Activated T-helper 1 cell treated with anti-CD3 and anti-CD28 coated beads, Interleukin-12 subunit alpha, Interleukin-12 subunit beta, Interleukin-2, Interleukin-4 antibody, amounts not matched to agents 30 ng/mL and 10 ng/mL and 1 ng/mL, durations not matched to agents 14 hours and 24 hours and 36 hours (primary cell): ENCODE measurements around the gene THADA. TPM values are rescaled to one million over a fixed set of nuclear protein-coding genes. Genes with fewer than 3 reads are reported as not detected.

Experiments
- DNase-seq: peaks from one replicate; pipeline ENCODE4 v3.0.0; 2021; ENCODE audit warnings: low spot score
- H3K27ac Mint-ChIP-seq: one replicate; pipeline ENCODE4 v1.8.0; 2021; ENCODE audit warnings: mild to moderate bottlenecking, mixed read lengths
- H3K27me3 Mint-ChIP-seq: one replicate; pipeline ENCODE4 v1.8.0; 2022; ENCODE audit warnings: mild to moderate bottlenecking, moderate library complexity, mixed read lengths; ENCODE audit not compliant: insufficient read depth
- H3K36me3 Mint-ChIP-seq: one replicate; pipeline ENCODE4 v1.8.0; 2021; ENCODE audit warnings: low read depth, mixed read lengths
- H3K4me1 Mint-ChIP-seq: one replicate; pipeline ENCODE4 v1.8.0; 2021; ENCODE audit warnings: low read depth, mixed read lengths
- H3K4me3 Mint-ChIP-seq: one replicate; pipeline ENCODE4 v1.8.0; 2021; ENCODE audit warnings: mild to moderate bottlenecking, moderate library complexity, mixed read lengths
- H3K9me3 Mint-ChIP-seq: one replicate; pipeline ENCODE4 v1.8.0; 2021; ENCODE audit warnings: mixed read lengths
- intact Hi-C: fragments of 100-400 bp; cut with micrococcal nuclease; formaldehyde crosslinking; loops from one replicate; pipeline ENCODE4 v1.15.1; 2024
- total RNA-seq: library from RNA; stranded (reverse); gene quantifications from 2 replicates; pipeline ENCODE4 v1.2.3, GENCODE V29; 2022

THADA gene
- total RNA-seq, 1 donor from 2014 or later = 51.7 TPM

- no peak overlapping the region for H3K27ac Mint-ChIP-seq
- H3K9me3 Mint-ChIP-seq = no peaks in the 10 kb centered on the region
- intact Hi-C loops = no loop called here
Measured at GRCh38 chr2:43415592-43415991, 180.2 kb downstream of the THADA start.

DNA sequence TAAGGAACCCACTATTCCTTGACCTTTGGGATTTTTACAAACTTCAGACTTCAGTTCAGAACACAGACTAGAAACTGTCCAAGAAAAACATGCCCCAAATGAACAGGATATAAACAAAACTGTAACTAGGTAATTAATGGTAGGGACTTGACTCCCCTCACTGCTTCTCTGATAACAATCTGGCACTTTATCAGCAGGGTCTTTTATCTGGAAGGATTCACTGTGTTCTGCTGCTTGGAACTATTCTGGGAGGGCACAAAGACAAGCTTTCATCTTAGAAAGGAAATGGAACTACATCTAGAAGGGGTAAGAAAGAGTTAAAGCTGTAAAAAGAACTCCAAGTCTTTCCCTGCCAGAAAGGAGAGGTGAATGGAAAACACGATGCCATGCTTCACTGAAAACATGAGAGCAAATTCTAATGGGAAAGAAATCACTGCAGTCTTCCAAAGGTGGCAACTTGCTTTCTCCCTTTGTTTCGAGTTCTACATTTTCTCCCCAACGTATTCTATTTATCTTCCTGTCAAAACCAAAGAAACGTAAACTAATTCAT lies 181.2 kb downstream of the THADA start:
- Mint-ChIP-seq H3K4me1 (no peaks in the 10 kb centered on the region), H3K27ac (no peak overlapping the region), H3K9me3 (no peaks in the 10 kb centered on the region), H3K36me3 (peaks cover 18% of the 10 kb centered on the region), H3K27me3 (no peaks in the 10 kb centered on the region), H3K4me3 (no peak overlapping the region)
- DNase-seq = no peak
- intact Hi-C loops = no loop called here

More at GRCh38 chr2:43415592-43415991, 180.2 kb downstream of the THADA start:
- Mint-ChIP-seq H3K4me3 (no peak overlapping the region), H3K27me3 (no peaks in the 10 kb centered on the region), H3K4me1 (no peaks in the 10 kb centered on the region), H3K36me3 (peaks cover 22% of the 10 kb centered on the region)
- no peak for DNase-seq

- DNase-seq = no peak
- Mint-ChIP-seq H3K36me3 (peaks cover 16% of the 10 kb centered on the region), H3K27me3 (no peaks in the 10 kb centered on the region), H3K9me3 (no peaks in the 10 kb centered on the region), H3K4me3 (no peak overlapping the region), H3K27ac (no peak overlapping the region), H3K4me1 (no peaks in the 10 kb centered on the region)
- intact Hi-C loops = no loop called here
Measured at GRCh38 chr2:43414033-43414432, 181.8 kb downstream of the THADA start.

GRCh38 chr2:43412114-43412753 lies 183.6 kb downstream of the THADA start:
- no peak for DNase-seq
- H3K4me1 Mint-ChIP-seq = no peaks in the 10 kb centered on the region
- intact Hi-C loops = no loop called here
- no peaks in the 10 kb centered on the region for H3K9me3 Mint-ChIP-seq
- no peak overlapping the region for H3K27ac Mint-ChIP-seq
- H3K4me3 Mint-ChIP-seq = no peak overlapping the region
- H3K27me3 Mint-ChIP-seq = no peaks in the 10 kb centered on the region
- peaks cover 9% of the 10 kb centered on the region for H3K36me3 Mint-ChIP-seq

DNA sequence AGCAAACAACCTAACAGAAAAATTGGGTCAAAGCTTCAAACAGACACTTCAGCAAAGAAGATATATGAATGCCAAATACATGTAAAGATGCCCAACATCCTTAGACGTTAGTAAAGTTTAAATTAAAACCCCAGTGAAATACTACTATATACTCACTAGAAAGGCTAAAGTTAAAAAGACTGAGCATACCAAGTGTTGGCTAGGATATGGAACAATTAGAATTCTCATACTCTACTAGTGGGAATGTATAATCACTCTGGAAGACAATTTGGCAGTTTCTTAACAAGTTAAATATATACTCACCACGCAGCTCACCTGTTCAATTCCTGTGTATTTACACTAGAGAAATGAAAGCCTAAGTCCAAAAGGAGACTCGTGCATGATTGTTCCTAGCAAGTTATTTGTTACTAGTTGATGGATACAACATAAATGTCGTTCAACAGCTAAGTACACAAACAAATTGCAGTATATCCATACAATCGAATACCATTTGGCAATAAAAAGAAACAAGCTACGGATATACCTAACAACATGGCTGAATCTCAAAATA lies 185.7 kb downstream of the THADA start:
- H3K36me3 Mint-ChIP-seq = peaks cover 13% of the 10 kb centered on the region
- H3K4me1 Mint-ChIP-seq = no peaks in the 10 kb centered on the region
- no peak overlapping the region for H3K4me3 Mint-ChIP-seq
- H3K27me3 Mint-ChIP-seq = no peaks in the 10 kb centered on the region
- DNase-seq = no peak
- intact Hi-C loops = no loop called here
- no peaks in the 10 kb centered on the region for H3K9me3 Mint-ChIP-seq
- no peak overlapping the region for H3K27ac Mint-ChIP-seq

- Mint-ChIP-seq H3K36me3 (peaks cover 17% of the 10 kb centered on the region), H3K4me3 (no peak overlapping the region), H3K9me3 (no peaks in the 10 kb centered on the region), H3K27ac (no peak overlapping the region), H3K27me3 (no peaks in the 10 kb centered on the region), H3K4me1 (peaks cover 5% of the 10 kb centered on the region)
- intact Hi-C loops = no loop called here
- no peak for DNase-seq
Measured at GRCh38 chr2:43408407-43409160, 187.3 kb downstream of the THADA start.

- no peak overlapping the region for H3K4me3 Mint-ChIP-seq
- intact Hi-C loops = no loop called here
- H3K27me3 Mint-ChIP-seq = no peaks in the 10 kb centered on the region
- no peak overlapping the region for H3K27ac Mint-ChIP-seq
- H3K36me3 Mint-ChIP-seq = peaks cover 14% of the 10 kb centered on the region
- H3K4me1 Mint-ChIP-seq = peaks cover 5% of the 10 kb centered on the region
- H3K9me3 Mint-ChIP-seq = no peaks in the 10 kb centered on the region
- DNase-seq = no peak
Measured at GRCh38 chr2:43407935-43408334, 187.9 kb downstream of the THADA start.

DNA sequence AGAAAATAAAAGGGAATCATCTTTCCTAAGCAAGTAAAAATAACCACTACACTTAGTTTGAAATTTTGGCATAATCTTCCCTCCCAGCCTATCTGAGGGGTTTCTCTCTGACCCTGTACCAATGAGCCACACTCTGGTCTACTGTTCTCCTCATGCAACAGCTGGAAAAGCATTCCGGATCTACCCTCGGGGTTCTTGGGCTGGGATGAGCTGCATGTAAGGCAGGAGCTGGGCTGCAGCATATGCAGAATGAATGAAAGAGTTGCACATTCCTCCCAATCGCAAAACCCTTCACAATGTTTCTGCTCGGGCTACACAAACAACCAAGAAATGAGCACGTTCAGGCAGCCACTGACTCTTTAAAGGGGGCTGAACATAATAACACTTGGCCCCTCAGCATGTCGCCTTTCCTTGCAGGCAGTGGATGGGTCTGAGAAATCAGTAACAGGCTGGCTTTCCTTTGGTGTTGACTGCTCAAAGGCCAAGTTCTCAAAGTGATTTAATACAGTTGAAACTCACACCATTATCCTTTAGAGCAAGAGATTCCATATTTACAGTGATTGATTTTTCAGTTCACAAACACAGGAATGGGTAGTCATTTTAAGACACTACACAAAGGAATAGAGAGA lies 189.1 kb downstream of the THADA start:
- Mint-ChIP-seq H3K27ac (no peak overlapping the region), H3K27me3 (no peaks in the 10 kb centered on the region), H3K36me3 (peaks cover 14% of the 10 kb centered on the region), H3K4me1 (peaks cover 16% of the 10 kb centered on the region), H3K9me3 (no peaks in the 10 kb centered on the region), H3K4me3 (no peak overlapping the region)
- DNase-seq = no peak
- intact Hi-C loops = no loop called here

DNA sequence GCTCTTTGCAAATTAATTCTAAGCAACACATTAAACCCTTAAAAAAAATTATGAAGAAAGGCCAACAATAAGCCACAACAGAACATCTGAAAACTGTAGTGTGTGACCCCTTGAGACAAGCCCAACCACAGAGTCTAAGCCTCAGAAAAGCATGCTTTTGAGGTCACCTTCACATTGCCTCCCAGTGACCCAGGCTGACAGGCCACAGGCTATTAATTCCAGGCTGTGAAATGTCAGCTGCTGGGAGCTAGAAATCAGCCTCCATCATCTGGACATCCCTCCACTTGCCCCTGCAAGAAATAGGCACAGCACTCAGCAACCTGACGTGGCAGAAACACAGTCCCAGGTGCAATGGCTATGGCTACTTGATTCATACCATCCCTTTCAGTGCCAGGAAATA lies 190.0 kb downstream of the THADA start:
- Mint-ChIP-seq H3K9me3 (no peaks in the 10 kb centered on the region), H3K36me3 (peaks cover 12% of the 10 kb centered on the region), H3K27ac (no peak overlapping the region), H3K4me3 (no peak overlapping the region), H3K27me3 (no peaks in the 10 kb centered on the region), H3K4me1 (peaks cover 16% of the 10 kb centered on the region)
- intact Hi-C loops = no loop called here
- no peak for DNase-seq

GRCh38 chr2:43402452-43402937 lies 193.3 kb downstream of the THADA start:
- H3K9me3 Mint-ChIP-seq = no peaks in the 10 kb centered on the region
- no peak overlapping the region for H3K4me3 Mint-ChIP-seq
- H3K4me1 Mint-ChIP-seq = peaks cover 21% of the 10 kb centered on the region
- H3K36me3 Mint-ChIP-seq = peaks cover 17% of the 10 kb centered on the region
- no peaks in the 10 kb centered on the region for H3K27me3 Mint-ChIP-seq
- intact Hi-C loops = loop anchor here (1.0 kb wide), 2 partner anchors 24 to 176 kb away; partner anchors contain the start of gene ZFP36L2
- no peak overlapping the region for H3K27ac Mint-ChIP-seq
- DNase-seq = no peak

DNA sequence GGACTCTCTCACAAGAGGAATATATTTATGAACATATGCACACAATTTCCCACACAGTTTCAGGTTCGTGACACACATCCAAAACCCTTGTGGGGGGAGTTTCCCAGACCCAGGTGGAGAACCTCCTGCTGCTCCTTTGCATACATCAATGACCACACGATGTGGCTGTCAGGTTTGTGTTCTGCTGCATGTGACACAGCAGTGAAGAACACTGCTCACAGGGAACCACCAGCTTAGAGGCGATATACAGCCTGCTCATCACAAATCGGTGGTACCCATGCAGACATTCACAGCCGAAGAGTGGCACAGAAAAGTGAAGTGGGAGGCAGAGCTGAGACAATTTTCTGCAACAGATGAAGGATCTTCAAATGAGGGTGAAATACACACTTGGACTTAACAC lies 193.8 kb downstream of the THADA start:
- DNase-seq = peak; percentile 6
- H3K4me3 Mint-ChIP-seq = no peak overlapping the region
- no peaks in the 10 kb centered on the region for H3K9me3 Mint-ChIP-seq
- H3K27ac Mint-ChIP-seq = peak overlapping the region; percentile 84
- H3K27me3 Mint-ChIP-seq = no peaks in the 10 kb centered on the region
- H3K4me1 Mint-ChIP-seq = peaks cover 23% of the 10 kb centered on the region
- H3K36me3 Mint-ChIP-seq = peaks cover 21% of the 10 kb centered on the region
- intact Hi-C loops = loop anchor here (1.0 kb wide), 2 partner anchors 24 to 176 kb away; partner anchors contain the start of gene ZFP36L2

DNA sequence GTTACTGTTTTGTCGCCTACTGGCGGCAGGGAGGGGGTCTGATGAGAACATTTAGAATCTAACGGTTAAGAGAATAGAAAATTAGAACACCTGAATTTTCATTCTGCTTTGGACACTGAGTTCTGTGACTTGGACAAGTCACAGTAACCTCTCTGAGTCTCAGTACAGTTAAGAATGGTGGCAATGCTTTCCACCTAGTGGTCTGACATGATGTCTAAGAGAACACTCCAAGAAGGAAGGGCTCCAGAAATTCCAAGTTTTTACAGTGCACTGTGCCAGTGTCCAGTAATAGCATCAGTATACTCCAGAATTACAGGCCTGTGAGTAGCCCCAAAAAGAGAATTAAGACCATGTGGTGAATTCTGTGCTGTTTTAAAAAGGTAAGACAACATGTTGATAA lies 195.3 kb downstream of the THADA start:
- no peak overlapping the region for H3K27ac Mint-ChIP-seq
- H3K4me3 Mint-ChIP-seq = no peak overlapping the region
- no peak for DNase-seq
- intact Hi-C loops = no loop called here
- peaks cover 23% of the 10 kb centered on the region for H3K4me1 Mint-ChIP-seq
- peaks cover 25% of the 10 kb centered on the region for H3K36me3 Mint-ChIP-seq
- no peaks in the 10 kb centered on the region for H3K9me3 Mint-ChIP-seq
- no peaks in the 10 kb centered on the region for H3K27me3 Mint-ChIP-seq
